Kidney epithelial cell (primary cell): Measurements from ENCODE around the gene IL17RD. TPM values are rescaled to one million over a fixed set of nuclear protein-coding genes. Genes with fewer than 3 reads are reported as not detected.

Experiments
- DNase-seq: peaks from one replicate; pipeline ENCODE4 v3.0.0-alpha.2; 2010; ENCODE audit warnings: low read depth
- H3K27me3 ChIP-seq: 2 replicates; pipeline ENCODE4 v1.6.0; 2011; ENCODE audit warnings: low read length; ENCODE audit not compliant: control insufficient read depth, insufficient read depth
- H3K36me3 ChIP-seq: 2 replicates; pipeline ENCODE4 v1.5.1; 2011; ENCODE audit warnings: low read length; ENCODE audit not compliant: control insufficient read depth, insufficient read depth
- H3K4me3 ChIP-seq: 2 replicates; pipeline ENCODE4 v1.5.1; 2011; ENCODE audit warnings: low read depth, mild to moderate bottlenecking, control low read depth, low read length
- total RNA-seq: library from RNA; depleted of rRNA; stranded (reverse); fragments of >200 nt; gene quantifications from 2 replicates; pipeline ENCODE4 v1.2.3, GENCODE V29; 2015
- TF ChIP-seq, protein P1 (sequence below): IDR thresholded peaks from 2 replicates; pipeline ENCODE4 v1.5.1; 2011; ENCODE audit warnings: mild to moderate bottlenecking, moderate library complexity, low read length, control low read depth, inconsistent platforms; ENCODE audit not compliant: insufficient read depth, poor library complexity, severe bottlenecking

Gene IL17RD
- total RNA-seq, 1 donor from 2014 or later, result 25.7 TPM

DNA sequence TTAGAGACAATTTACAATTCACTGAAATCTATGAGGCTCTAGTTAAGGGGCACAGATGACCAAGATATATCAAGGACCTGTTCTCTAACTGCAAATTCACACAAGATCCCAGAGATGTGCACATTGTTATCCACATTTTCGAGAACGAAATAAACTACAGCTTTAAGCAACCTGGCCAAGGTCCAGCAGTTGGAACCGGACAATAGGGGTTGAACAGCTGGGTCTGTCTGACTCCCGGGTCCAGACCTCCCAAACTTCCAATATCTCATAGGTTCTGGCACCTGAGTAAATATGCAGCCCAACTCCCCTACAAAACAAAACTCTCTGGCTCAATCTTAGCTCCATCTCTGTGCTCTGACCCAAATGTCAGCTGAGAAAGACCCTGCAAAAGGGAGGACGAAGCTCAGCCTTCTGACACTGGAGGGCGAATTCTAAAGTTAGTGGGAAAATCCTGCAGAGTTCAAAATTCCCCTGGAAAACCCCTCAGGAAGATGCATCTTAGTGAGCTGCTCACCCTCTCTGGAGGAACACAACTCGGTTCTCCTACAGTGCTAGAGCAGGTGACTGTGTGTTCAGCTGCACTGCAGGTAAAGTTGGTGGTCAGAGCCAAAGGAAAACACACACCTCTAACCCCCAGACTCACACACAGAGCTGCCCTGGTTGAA is 118.9 kb downstream of the IL17RD start:
- H3K36me3 ChIP-seq, result no peaks in the 10 kb centered on the region
- DNase-seq, result no peak
- H3K4me3 ChIP-seq, result no peak overlapping the region
- TF ChIP-seq, protein P1, sequence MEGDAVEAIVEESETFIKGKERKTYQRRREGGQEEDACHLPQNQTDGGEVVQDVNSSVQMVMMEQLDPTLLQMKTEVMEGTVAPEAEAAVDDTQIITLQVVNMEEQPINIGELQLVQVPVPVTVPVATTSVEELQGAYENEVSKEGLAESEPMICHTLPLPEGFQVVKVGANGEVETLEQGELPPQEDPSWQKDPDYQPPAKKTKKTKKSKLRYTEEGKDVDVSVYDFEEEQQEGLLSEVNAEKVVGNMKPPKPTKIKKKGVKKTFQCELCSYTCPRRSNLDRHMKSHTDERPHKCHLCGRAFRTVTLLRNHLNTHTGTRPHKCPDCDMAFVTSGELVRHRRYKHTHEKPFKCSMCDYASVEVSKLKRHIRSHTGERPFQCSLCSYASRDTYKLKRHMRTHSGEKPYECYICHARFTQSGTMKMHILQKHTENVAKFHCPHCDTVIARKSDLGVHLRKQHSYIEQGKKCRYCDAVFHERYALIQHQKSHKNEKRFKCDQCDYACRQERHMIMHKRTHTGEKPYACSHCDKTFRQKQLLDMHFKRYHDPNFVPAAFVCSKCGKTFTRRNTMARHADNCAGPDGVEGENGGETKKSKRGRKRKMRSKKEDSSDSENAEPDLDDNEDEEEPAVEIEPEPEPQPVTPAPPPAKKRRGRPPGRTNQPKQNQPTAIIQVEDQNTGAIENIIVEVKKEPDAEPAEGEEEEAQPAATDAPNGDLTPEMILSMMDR, result no peak
- H3K27me3 ChIP-seq, result no peaks in the 10 kb centered on the region

DNA sequence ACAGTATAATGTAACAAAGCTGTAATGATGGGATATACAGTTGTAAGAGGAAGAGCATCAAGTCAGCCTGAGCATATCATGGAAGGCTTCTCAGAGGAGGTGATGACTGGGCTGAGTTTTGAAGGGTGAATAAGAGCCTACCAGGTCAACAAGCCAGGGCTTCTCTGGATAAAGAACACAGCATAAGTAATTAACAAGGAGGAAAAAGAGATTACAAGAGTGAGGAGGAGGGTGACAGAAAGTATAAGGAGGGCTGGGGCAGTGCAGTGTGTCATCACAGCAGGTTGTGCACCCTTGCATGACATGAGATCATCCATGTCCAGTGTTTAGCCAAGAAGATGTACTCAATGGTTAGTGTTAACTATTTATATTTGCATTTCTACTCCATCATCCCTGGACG is 121.6 kb downstream of the IL17RD start:
- no peaks in the 10 kb centered on the region for H3K27me3 ChIP-seq
- no peak overlapping the region for H3K4me3 ChIP-seq
- H3K36me3 ChIP-seq, result no peaks in the 10 kb centered on the region
- DNase-seq, result no peak
- TF ChIP-seq, protein P1, result no peak

DNA sequence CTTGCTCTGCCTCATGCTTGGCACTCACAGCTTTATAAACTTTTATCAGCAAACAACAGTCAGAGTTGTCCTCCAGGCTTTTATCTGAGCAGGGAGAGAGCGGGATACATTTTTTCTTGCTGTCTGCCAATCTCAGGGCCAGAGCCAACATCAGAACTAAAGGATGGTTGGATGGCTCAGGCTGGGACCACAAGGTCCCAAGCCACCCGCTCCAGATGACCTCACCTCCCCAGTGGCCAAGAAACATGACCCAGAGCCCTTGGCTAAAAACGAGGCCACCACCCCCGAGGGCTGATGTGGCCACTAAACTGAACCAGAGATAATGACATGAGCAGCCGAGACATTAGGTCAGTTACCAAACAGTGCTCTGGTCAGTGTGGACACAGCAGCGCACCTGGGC is 123.5 kb downstream of the IL17RD start:
- Histone ChIP-seq H3K27me3 (no peaks in the 10 kb centered on the region), H3K36me3 (no peaks in the 10 kb centered on the region), H3K4me3 (no peak overlapping the region)
- TF ChIP-seq, protein P1, result no peak
- no peak for DNase-seq

Other genes with a start within 250 kb of the IL17RD start
- 0.38 and 0.48 TPM in 2 replicates for gene SPATA12, start 104.7 kb downstream of the IL17RD start, total RNA-seq
- gene HESX1, start 34.6 kb upstream of the IL17RD start, total RNA-seq, result 2.9 and 3.8 TPM in 2 replicates
- gene APPL1, start 62.4 kb upstream of the IL17RD start, total RNA-seq, result 25.9 and 30.9 TPM in 2 replicates
- not detected in 2 replicates for gene ASB14, start 127.3 kb upstream of the IL17RD start, total RNA-seq